ENCODE results near the gene ANK2.

DNA sequence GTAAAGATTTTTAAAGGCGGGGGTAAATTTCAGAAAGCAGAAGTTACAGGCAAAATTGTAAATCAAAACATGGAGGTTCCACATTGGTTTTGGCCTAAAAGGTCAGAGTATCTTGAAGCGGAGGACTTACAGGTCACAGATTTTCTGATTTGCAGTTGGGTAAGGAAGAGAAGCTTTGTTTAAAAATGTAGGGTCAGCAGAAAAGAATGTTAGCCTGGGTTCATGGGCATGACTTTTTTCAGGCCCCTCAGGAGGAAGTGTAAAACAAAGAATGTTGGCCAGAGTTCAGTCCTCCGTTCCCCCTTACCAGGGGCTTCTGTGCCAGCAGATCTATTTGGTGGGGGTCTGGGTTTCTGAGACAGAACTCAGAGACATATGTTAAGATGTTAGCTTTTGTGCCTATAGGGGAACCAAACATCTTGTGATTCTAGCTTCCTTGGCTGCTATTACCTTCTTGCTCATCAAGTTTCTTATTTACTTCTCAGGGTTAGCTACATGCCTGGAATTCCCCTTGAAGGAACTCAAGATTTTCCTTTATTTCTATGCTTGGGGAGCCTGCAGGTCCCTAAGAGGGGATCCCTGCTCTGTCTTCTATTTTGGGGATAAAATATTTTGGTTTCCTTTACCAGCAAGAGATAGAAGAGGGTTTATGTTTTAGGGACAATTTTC is 160.3 kb downstream of the ANK2 start:
- TF ChIP-seq, protein P1, sequence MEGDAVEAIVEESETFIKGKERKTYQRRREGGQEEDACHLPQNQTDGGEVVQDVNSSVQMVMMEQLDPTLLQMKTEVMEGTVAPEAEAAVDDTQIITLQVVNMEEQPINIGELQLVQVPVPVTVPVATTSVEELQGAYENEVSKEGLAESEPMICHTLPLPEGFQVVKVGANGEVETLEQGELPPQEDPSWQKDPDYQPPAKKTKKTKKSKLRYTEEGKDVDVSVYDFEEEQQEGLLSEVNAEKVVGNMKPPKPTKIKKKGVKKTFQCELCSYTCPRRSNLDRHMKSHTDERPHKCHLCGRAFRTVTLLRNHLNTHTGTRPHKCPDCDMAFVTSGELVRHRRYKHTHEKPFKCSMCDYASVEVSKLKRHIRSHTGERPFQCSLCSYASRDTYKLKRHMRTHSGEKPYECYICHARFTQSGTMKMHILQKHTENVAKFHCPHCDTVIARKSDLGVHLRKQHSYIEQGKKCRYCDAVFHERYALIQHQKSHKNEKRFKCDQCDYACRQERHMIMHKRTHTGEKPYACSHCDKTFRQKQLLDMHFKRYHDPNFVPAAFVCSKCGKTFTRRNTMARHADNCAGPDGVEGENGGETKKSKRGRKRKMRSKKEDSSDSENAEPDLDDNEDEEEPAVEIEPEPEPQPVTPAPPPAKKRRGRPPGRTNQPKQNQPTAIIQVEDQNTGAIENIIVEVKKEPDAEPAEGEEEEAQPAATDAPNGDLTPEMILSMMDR (IDR thresholded peaks at IDR 0.05) = no peak
- no peak for TF ChIP-seq POLR2A (IDR thresholded peaks at IDR 0.05)

Data from uterus (tissue), 2 donors.